ENCODE measurements around the gene KLK10.
A peak's percentile ranks its signal among the peaks of the same experiment; 100 is the strongest.
"Not testable (repeated sequence)": the region's sequence is repeated elsewhere in the genome, so short reads cannot be mapped to it uniquely, and the experiment has no call there.

The KLK10 gene

DNA sequence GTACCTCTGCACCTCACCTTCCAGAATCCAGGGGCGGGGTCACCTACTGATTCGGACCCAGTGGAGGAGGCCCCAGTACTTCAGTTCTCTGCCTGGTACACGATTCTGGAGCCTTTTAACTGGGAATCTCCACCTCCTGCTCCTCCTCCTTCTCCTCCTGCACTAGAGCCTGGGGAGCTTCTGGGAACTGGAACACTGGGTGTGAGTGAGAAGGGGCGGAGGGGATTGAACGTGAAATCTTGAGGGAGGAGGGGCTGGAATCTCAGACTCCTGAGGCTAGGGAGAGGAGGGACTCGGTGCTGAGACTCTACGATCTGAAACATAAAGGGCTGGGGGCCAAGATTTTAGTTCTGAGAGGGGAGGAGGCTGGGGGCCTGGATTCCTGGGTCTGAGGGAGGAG lies 18.0 kb downstream of the KLK10 start, which contains the start of gene KLK8:
Gene KLK8, minus strand, starts transcription at position 90 of the 400 bp plus-strand sequence. CDS start 437 bp downstream, outside the sequence.
- no peak for DNase-seq (ENCODE audit: low spot score)

DNA sequence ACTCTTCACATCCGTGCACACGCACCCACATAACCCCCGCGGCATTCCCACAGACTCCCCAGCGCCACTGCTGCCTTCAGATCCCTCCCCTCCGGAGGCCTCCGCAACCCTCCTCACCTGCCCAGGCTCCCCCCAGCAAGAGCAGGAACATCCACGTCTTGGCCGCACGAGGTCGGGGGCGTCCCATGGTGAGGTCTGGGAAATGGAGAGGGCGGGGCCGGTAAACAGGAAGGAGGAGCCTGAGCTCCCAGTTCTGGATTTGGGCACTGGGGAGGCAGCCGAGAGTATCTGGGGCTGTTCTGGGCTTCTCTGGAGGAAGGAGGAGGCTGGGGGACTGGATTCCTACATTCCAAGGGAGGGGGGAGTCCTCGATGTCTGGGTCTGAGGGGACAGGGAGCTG lies 18.5 kb downstream of the KLK10 start:
- no peak for DNase-seq (ENCODE audit: low spot score)

DNA sequence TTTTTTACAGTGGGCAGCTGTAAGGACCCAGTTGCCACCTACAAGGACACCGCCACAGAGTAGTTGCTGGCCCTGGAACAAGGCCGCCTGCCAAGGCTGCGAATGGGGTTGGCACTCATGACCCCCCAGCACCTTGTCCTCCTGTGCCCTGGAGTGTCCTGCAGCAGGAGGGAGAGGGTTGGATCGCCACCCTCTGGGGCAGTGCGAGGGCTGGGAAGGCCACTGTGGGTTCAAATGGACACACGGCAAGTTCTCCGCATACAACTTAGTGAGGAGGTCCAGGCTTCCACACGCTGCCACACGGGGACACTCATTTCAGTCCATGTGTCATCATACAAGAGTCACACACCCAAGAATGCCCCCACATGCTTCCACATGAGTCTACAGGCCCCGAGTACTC lies 19.1 kb downstream of the KLK10 start:
- DNase-seq (ENCODE audit: low spot score) = no peak

DNA sequence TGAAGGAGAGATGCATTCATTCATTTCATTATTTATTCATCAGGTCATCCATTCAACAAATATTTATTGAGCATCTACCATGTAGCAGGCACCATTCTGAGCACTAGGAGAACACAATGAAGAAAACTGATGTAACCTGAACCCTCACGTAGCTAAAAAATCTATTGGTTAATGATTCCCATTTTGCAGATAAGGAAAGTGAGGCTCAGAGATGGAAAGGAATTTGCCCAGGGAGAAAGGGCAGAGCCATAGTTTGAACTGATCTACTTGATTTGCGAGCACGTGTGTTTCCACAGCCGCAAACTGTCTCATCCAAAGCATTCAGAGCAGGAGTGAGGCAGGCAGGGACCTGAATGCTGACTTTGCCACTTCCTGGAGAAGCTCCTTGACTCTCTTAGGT lies 20.8 kb downstream of the KLK10 start:
- no peak for DNase-seq (ENCODE audit: low spot score)

DNA sequence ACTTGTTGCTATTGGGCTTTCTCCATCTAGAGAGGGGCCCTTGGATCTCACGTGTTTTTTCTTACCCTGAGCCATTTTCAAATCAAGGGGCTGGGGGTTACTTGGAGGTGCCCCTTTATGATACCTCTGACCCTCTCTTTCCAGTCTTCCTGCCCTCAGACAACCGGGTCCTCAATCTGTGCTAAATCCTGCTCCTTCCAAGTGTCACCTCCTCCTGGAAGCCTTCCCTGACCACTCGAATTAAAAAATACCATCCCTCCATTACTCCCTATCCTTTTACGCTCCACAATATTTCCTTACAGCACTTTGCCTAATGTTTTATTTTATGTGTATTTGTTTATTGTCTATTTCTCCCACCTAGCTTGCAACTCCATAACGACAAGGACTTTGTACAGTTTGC lies 21.4 kb downstream of the KLK10 start:
- DNase-seq (ENCODE audit: low spot score) = no peak

DNA sequence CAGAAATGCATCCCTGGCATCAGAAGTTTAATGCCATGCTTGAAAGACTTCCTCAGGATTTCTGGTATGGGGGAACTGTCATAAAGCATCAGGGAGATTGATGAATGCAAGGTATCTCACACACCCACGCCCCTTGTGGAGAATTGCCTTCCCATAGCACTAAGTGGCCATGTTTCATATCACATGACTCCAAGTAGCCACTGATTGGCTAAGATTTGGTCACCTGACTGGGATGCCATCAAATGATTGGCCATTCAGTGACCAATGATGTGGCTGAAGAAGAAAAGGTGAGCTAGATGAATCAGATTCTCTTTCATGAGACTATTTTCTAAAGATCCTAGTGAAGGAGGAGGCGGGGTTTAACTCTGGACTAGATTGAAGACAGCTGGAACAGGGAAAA lies 25.4 kb downstream of the KLK10 start:
- DNase-seq (ENCODE audit: low spot score) = peak; percentile 8

DNA sequence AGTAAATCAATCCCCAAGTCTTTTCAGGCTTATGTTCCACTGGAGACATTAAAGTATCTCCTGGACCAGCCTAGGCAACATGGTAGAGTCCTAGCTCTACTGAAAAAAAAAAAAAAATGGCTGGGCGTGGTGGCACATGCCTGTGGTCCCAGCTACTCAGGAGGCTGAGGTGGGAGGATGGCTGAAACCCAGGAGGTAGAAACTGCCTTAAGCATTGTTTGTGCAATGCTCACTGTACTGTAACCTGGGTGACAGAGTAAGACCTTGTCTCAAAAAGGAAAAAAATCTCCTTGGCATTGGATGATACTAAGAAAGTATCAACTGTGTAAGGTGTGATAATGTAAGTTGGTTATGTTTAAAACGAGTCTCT lies 26.9 kb downstream of the KLK10 start:
- DNase-seq (ENCODE audit: low spot score) = no peak

DNA sequence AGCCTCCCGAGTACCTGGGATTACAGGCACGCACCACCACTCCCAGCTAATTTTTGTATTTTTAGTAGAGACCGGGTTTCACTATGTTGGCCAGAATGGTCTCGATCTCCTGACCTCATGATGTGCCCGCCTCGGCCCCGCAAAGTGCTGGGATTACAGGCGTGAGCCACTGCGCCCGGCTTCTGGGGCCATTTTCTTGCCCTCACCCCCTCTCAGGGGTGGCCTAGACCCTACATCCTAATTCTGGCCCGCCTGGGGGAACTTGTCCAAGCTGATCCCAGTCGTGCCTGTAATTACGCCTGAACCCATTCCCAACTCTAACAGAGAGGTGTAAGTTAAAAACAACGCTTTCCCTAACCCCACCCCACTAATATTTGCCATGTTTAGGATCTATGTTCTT lies 35.1 kb downstream of the KLK10 start:
- not testable (repeated sequence) for DNase-seq (ENCODE audit: low spot score)

DNA sequence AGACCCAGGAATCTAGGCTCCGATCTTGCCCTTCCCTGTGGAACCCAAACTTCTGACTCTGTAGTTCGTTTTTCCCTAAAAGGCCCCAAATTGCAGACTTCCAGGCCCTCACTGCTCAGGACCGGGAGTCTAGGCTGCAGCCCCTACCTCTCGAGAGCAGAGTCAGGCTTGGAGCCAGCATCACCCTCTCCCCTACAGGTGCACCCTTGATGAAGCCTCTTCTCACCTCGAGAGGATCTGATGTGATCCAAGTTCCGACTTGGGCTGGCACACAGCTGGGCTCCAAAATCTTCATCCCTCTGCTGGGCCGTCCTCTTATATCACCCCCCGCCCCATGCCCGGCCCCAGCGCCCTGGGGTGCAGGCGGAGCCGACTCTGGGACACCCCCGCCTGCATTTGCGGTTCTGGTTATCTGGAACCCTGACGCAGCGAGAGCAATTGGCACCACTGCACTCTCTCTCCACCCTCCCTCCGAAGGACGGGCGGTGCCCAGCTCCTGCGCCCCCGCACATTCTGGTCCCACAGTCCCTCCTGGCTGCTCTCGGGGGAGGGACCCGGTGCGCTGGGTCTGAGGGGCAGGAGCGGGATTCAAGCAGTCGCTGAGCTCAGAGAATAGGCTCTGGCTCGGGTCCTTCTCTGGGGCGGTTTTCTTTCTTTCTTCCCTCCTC lies 35.8 kb downstream of the KLK10 start, which contains the start of gene KLK7:
Gene KLK7, minus strand, starts transcription at position 293 of the 668 bp plus-strand sequence. CDS start 1,518 bp downstream, outside the sequence.
- DNase-seq (ENCODE audit: low spot score) = no peak

DNA sequence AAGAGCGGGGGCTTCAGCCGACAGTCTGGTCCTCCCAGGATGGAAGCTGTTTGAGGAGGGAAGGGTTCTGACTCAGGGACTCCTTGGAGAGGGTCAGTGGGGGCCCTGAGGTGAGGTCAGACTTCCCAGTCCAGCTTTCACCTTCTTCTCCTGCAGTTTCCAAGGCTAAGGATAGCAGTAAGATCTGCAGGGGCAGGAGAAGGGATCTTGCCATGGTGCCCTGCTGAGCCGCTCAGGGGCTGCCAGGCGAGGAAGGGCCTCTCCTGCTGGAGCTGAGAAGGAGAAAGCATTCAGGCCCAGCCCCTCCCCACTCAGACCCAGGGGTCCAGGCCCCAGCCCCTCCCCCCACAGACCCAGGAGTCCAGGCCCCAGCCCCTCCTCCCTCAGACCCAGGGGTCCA lies 37.3 kb downstream of the KLK10 start:
- DNase-seq (ENCODE audit: low spot score) = no peak

DNA sequence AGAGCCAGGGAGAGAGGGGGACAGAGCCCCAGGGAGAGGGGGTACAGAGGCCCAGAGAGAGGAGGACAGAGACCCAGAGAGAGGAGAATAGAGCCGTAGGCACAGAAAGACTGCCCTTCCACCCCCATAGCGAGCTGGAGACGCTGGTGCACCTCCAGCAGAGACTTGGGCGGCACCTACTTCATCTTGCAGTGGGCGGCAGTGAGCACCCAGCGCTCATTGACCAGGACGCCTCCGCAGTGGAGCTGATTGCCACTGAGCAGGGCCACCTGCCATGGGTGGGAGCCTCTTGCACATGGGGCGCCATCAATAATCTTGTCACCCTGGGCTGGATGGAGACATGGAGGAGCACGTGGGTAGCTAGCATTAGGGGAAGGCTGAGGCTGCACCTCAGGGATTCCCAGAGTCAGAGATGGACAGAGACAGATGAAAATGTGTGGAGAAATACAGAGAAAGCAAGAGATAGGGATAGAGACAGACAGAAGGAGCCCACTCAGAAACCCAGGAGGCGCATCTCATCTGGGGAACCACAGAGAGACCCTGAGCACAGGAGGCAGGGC lies 37.8 kb downstream of the KLK10 start:
- DNase-seq (ENCODE audit: low spot score) = no peak

DNA sequence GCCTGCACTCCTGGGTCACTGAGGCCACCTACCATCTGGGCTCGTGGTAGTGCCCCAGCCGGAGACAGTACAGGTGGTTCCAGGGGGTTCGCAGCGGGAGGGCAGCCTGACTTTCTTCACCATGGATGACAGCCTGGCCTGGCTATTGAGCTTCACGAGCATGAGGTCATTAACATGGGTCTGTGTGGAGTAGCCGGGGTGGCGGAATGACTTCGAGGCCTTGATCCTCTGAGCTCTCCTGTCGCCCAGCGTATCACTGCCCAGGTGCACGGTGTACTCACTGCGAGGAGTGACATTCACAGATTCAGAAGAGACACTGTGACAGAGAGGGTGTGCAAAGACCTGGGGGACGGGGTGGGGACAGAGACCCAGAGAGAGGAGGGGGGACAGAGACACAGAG lies 39.3 kb downstream of the KLK10 start:
- no peak for DNase-seq (ENCODE audit: low spot score)

DNA sequence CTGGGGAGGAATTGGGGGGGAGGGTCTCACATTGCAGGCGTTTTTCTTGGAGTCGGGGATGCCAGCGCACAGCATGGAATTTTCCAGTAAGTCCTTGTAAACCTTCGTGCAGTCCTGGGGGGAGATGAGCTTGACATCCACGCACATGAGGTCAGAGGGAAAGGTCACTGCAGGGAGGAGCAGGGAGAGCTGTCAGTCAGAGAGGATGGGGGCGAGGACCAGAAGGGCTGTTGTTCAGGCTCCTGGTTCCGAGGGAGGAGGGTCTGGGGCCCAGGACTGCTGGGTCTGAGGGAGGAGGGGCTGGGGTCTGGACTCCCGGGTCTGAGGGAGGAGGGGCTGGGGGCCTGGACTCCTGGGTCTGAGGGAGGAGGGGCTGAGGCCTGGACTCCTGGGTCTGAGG lies 39.8 kb downstream of the KLK10 start:
- DNase-seq (ENCODE audit: low spot score) = no peak

DNA sequence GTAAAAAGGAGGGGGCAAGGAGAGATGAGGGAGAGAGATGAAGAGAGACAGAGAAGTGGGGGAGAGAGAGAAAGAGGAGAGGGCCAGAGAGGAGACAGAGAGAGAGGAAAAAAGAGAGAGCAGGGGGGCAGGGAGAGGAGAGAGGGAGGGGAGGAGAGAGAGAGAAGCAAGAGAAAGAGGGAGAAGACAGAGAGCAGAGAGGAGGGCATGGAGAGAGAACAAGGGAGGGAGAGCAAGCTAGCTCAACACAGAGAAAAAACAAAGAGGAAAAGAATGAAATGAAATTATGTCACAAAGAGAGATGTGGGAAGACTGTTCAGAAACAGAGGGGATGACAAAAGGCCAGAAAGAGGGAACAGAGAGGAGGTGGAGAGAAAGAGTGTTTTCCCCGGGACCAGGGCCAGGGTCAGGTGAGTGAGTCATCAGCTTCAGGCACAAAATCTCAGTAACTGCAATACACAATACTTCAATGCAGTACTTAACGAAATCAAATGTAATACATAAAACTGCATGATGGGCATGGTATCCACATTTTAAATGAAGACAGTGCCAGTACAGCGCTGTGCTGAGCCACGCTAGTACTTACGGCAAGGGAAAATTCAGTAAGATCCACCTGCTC lies 40.6 kb downstream of the KLK10 start:
- no peak for DNase-seq (ENCODE audit: low spot score)

DNA sequence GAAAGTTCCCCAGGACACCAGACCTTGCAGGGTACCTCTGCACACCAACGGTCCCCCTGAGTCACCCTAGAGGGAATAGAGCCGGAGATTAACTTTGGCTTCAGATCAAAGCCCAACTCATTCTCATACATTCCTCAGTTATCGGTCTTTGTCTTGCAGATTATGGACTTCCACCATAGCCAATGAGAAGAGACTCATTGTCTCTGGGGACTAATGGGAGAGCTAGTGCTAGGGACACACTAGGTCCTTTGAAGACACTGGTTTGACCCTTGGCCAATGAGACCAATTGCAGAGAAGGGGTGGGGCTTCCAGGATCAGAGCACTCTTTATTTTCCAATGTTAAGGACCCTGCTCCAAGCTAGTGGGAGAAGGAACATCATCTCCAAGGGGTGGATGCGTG lies 41.9 kb downstream of the KLK10 start:
- no peak for DNase-seq (ENCODE audit: low spot score)

DNA sequence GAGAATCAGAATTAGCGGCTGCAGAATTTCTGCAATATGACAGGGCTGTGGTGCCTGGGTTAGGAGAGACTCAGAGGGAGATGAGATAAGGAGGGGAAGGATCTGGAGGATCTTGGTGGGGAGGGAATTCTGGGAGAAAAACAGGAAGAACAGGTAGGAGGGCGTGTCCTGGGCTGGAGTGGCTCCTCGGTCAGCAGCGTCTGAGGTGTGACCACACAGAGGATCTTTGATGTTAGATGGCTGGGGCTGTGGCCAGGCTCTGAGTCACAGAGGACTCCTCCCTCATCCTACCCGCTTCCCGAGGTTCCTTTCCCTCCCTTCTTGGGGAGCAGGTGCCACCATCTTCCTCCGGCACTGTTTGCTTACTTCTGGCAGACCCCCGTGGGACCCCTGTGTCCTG lies 43.7 kb downstream of the KLK10 start:
- no peak for DNase-seq (ENCODE audit: low spot score)

DNA sequence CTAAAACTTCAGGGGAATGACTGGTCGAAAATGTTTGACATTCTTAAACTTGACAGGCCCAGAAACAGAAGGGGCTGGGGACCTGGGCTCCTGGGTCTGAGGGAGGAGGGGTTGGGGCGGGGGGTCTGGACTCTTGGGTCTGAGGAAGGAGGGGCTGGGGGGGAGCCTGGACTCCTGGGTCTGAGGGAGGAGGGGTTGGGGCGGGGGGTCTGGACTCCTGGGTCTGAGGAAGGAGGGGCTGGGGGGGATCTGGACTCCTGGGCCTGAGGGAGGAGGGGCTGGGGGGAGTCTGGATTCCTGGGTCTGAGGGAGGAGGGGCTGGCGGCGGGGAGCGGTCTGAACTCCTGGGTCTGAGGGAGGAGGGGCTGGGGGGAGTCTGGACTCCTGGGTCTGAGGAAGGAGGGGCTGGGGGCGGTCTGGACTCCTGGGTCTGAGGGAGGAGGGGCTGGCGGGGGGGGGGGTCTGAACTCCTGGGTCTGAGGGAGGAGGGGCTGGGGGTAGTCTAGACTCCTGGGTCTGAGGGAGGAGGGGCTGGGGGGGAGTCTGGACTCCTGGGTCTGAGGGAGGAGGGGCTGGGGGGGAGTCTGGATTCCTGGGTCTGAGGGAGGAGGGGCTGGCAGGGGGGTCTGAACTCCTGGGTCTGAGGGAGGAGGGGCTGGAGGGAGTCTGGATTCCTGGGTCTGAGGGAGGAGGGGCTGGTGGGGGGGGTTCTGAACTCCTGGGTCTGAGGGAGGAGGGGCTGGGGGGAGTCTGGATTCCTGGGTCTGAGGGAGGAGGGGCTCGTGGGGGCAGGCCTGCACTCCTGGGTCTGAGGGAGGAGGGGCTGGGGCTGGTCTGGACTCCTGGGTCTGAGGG lies 44.6 kb downstream of the KLK10 start:
- DNase-seq (ENCODE audit: low spot score) = no peak

DNA sequence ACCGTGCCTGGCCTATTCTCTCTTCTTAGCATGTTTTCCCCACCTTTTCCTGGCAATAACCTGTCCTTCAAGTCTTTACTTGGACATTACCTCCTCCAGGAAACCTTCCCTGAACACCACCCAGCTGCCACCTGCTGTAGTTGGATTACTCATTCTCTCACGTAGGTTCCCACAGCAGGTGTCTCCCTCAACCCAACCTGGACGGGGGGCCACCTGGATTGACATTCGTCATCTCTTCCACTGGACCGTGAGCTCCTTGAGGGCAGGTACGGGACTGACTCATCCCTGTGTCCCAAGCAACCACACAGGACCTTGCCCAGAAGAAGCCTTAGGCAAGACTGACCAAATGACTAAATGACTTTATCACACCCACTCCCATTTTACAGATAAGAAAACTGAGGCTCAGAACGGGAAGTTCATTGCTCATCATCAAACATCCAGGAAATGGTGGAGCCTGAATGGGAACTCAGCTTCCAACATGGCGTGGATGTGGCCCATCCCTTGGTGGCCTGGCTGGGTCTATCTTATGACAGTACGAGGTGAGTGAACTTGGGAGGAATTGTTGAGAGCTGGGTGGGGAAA lies 46.6 kb downstream of the KLK10 start:
- no peak for DNase-seq (ENCODE audit: low spot score)

DNA sequence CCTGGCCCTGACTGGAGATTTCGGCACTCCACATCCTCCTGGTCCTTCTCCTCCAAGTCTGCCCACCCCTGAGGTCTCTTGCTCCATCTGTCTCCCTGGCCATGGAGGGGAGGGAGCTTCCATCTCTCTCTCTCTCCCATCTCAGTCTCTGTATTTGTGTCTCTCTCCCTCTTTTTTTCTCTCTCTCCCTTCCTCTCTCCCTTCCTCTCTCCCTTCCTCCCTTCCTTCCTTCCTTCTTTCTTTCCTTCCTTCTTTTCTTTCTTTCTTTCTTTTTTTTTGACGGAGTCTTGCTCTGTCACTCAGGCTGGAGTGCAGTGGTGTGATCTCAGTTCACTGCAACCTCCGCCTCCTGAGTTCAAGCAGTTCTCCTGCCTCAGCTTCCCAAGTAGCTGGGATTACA lies 49.7 kb downstream of the KLK10 start:
- DNase-seq (ENCODE audit: low spot score) = not testable (repeated sequence)

DNA sequence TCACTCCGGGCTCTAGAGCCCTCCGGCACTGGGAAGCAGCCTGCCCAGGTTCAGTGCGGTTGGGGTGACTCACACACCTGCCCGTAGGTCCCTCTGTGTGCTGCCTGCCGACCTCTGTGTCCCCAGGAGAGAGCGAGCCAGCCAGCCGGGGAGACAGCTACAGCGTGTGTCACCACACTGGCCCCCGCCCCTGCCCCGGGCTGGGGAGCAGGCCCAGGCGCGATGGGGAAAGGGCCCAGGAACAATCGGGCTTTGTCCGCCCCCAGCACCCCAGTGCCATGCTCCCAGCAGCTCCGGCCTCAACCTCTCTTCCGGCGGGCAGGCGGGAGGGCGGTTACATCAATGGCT lies 50.1 kb downstream of the KLK10 start, which contains the start of gene KLK6:
Gene KLK6, minus strand, starts transcription at position 179 of the 348 bp plus-strand sequence. CDS start 1,487 bp downstream, outside the sequence.
- DNase-seq (ENCODE audit: low spot score) = no peak

DNA sequence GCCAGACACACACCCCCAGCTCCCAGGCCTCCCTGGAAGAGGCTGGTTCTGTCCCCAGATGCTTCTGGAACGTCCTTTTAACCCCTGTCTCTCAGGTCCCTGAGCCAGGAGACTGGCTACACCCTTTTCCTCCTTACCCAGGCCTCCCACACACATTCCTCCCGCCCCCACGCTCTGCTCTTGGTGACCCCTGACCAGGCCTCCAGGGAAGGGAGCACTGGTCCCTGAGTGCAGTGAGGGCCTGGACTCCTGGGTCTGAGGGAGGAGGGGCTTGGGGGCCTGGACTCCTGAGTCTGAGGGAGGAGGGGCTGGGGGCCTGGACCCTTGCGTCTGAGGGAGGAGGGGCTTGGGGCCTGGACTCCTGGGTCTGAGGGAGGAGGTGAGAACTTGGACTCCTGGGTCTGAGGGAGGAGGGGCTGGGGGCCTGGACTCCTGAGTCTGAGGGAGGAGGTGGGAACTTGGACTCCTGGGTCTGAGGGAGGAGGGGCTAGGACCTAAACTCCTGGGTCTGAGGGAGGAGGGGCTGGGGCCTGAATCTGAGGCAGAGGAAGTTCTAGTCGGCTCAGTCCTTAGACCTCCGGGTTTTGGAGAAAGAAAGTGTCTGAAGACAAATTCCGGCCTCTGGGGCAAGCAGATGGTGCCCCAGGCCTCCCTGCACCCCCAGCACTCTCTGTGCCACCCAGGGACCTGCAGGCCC lies 50.6 kb downstream of the KLK10 start:
- DNase-seq (ENCODE audit: low spot score) = no peak
